Ovary (tissue), 3 donors: ENCODE data around the gene TBC1D9B.

Experiments
- EP300 ChIP-seq: sonication (generic); formaldehyde crosslinking; IDR thresholded peaks from one replicate; pipeline ENCODE4 v1.6.1; 2017; ENCODE audit warnings: antibody characterized with exemption
- TF ChIP-seq, protein P1 (sequence below), 3 donors: fragments of 450-650 bp in 2 of 3; fragments of 200-600 bp in 1 of 3; IDR thresholded peaks; one replicate each; pipeline versions ENCODE4 v1.5.1 to v1.8.0; 2016 to 2022; ENCODE audit warnings: antibody characterized with exemption in 3 of 3, mild to moderate bottlenecking in 1 of 3
- donor health status: DM: no; HTN: no; CAD: no.

- TF ChIP-seq, protein P1, sequence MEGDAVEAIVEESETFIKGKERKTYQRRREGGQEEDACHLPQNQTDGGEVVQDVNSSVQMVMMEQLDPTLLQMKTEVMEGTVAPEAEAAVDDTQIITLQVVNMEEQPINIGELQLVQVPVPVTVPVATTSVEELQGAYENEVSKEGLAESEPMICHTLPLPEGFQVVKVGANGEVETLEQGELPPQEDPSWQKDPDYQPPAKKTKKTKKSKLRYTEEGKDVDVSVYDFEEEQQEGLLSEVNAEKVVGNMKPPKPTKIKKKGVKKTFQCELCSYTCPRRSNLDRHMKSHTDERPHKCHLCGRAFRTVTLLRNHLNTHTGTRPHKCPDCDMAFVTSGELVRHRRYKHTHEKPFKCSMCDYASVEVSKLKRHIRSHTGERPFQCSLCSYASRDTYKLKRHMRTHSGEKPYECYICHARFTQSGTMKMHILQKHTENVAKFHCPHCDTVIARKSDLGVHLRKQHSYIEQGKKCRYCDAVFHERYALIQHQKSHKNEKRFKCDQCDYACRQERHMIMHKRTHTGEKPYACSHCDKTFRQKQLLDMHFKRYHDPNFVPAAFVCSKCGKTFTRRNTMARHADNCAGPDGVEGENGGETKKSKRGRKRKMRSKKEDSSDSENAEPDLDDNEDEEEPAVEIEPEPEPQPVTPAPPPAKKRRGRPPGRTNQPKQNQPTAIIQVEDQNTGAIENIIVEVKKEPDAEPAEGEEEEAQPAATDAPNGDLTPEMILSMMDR (IDR thresholded peaks at IDR 0.05): no peak
- TF ChIP-seq EP300: no peak
Observed at GRCh38 chr5:179909224-179909623, 1.5 kb upstream of the TBC1D9B start.
